Measurements from ENCODE around the gene KIF5A. TPM values are rescaled to one million over a fixed set of nuclear protein-coding genes. Genes with fewer than 3 reads are reported as not detected.

KIF5A gene
- total RNA-seq, 6 experiments from 2014 or later = 0.02 TPM; not detected in 5

DNA sequence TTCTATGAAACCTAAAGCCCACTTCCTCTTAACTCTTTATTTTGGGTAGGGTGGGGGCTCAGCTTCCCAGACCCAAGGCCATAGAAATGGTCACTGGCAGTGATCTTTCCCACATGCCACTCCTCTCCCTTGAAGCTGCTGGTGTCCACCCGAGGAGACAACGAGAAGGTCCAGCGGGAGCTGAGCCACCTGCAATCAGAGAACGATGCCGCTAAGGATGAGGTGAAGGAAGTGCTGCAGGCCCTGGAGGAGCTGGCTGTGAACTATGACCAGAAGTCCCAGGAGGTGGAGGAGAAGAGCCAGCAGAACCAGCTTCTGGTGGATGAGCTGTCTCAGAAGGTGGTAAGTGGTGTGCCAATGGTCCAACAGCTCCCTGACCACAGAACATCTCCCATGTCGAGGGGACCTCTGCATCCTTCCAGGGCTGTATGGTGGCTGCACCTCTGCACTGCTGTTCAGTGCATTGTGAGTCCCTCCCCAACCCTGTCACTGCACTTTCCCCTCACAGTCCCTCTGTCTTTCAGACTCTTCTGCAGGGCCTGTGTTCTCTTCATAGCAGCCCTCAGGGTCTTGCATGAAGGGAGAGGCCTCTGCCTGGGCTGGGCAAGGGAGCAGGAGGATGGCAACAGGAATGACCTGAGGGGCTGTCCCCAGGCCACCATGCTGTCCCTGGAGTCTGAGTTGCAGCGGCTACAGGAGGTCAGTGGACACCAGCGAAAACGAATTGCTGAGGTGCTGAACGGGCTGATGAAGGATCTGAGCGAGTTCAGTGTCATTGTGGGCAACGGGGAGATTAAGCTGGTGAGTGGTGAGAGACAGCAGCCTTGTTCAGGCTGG is 22.3 kb downstream of the KIF5A start:
- Histone ChIP-seq H3K27ac (no peak overlapping the region), H3K4me1 (no peaks in the 10 kb centered on the region), H3K36me3 (no peaks in the 10 kb centered on the region), H3K27me3 (no peaks in the 10 kb centered on the region), H3K9me3 (no peaks in the 10 kb centered on the region), H3K4me3 (no peak overlapping the region)
- DNase-seq (no peak), ATAC-seq (peak in 1 of 4 donors; percentile 15)
- 83% methylated on average over 10 of the region's 12 CpGs for WGBS (ENCODE audit: insufficient coverage, low coverage, low lambda C conversion rate, missing lambda C conversion rate)
- TF ChIP-seq POLR2A (IDR thresholded peaks at IDR 0.05) = no peak
- no peak for TF ChIP-seq CTCF (IDR thresholded peaks at IDR 0.05)
- intact Hi-C loops (cut with DNase I) = no loop called here

DNA sequence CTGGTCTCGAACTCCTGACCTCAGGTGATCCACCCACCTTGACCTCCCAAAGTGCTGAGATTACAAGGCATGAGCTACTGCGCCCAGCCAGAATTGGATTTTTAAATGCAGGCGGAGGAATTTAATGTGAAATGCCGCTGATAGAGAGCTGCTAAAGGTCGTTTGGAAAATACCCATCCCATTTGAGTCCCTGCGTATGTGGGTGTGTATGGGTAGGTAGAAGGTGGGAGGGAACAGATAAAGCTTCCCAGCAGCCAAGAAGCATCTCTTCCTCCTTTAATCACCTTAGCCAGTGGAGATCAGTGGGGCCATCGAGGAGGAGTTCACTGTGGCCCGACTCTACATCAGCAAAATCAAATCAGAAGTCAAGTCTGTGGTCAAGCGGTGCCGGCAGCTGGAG is 25.0 kb downstream of the KIF5A start:
- DNase-seq (no peak), ATAC-seq (no peak)
- no peaks in the 10 kb centered on the region for H3K27me3 ChIP-seq
- no peaks in the 10 kb centered on the region for H3K36me3 ChIP-seq
- H3K27ac ChIP-seq = no peak overlapping the region
- no peak overlapping the region for H3K4me3 ChIP-seq
- no peaks in the 10 kb centered on the region for H3K9me3 ChIP-seq
- no peaks in the 10 kb centered on the region for H3K4me1 ChIP-seq
- WGBS (ENCODE audit: insufficient coverage, low coverage, low lambda C conversion rate, missing lambda C conversion rate) = 86% methylated on average over 9 of the region's 10 CpGs
- intact Hi-C loops (cut with DNase I) = no loop called here
- TF ChIP-seq CTCF (IDR thresholded peaks at IDR 0.05) (no peak), POLR2A (IDR thresholded peaks at IDR 0.05) (no peak)

GRCh38 chr12:57575771-57576612 is 26.1 kb downstream of the KIF5A start:
- WGBS (ENCODE audit: insufficient coverage, low coverage, low lambda C conversion rate, missing lambda C conversion rate) = 70% methylated on average over 4 of the region's 12 CpGs
- no peak for DNase-seq

GRCh38 chr12:57576613-57577160 is 26.8 kb downstream of the KIF5A start:
- DNase-seq = no peak
- Histone ChIP-seq H3K36me3 (no peaks in the 10 kb centered on the region), H3K27me3 (no peaks in the 10 kb centered on the region), H3K4me1 (no peaks in the 10 kb centered on the region), H3K27ac (no peak overlapping the region), H3K4me3 (no peak overlapping the region), H3K9me3 (no peaks in the 10 kb centered on the region)
- WGBS (ENCODE audit: insufficient coverage, low coverage, low lambda C conversion rate, missing lambda C conversion rate) = 69% methylated on average over 9 of the region's 9 CpGs
- intact Hi-C loops (cut with DNase I) = no loop called here
- no peak for ATAC-seq
- TF ChIP-seq CTCF (IDR thresholded peaks at IDR 0.05) = no peak

More at GRCh38 chr12:57575771-57576612, 26.1 kb downstream of the KIF5A start:
- Histone ChIP-seq H3K4me3 (no peak overlapping the region), H3K9me3 (no peaks in the 10 kb centered on the region), H3K27ac (no peak overlapping the region), H3K4me1 (no peaks in the 10 kb centered on the region), H3K36me3 (no peaks in the 10 kb centered on the region), H3K27me3 (no peaks in the 10 kb centered on the region)
- TF ChIP-seq CTCF (IDR thresholded peaks at IDR 0.05) (no peak), POLR2A (IDR thresholded peaks at IDR 0.05) (no peak)
- ATAC-seq = peak in 1 of 4 donors; percentile 23
- intact Hi-C loops (cut with DNase I) = no loop called here

All from right lobe of liver (tissue), 6 donors.